ENCODE results near the gene MMP19.
"Not testable (repeated sequence)": the region's sequence is repeated elsewhere in the genome, so short reads cannot be mapped to it uniquely, and the experiment has no call there.

The MMP19 gene, protein sequence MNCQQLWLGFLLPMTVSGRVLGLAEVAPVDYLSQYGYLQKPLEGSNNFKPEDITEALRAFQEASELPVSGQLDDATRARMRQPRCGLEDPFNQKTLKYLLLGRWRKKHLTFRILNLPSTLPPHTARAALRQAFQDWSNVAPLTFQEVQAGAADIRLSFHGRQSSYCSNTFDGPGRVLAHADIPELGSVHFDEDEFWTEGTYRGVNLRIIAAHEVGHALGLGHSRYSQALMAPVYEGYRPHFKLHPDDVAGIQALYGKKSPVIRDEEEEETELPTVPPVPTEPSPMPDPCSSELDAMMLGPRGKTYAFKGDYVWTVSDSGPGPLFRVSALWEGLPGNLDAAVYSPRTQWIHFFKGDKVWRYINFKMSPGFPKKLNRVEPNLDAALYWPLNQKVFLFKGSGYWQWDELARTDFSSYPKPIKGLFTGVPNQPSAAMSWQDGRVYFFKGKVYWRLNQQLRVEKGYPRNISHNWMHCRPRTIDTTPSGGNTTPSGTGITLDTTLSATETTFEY

DNA sequence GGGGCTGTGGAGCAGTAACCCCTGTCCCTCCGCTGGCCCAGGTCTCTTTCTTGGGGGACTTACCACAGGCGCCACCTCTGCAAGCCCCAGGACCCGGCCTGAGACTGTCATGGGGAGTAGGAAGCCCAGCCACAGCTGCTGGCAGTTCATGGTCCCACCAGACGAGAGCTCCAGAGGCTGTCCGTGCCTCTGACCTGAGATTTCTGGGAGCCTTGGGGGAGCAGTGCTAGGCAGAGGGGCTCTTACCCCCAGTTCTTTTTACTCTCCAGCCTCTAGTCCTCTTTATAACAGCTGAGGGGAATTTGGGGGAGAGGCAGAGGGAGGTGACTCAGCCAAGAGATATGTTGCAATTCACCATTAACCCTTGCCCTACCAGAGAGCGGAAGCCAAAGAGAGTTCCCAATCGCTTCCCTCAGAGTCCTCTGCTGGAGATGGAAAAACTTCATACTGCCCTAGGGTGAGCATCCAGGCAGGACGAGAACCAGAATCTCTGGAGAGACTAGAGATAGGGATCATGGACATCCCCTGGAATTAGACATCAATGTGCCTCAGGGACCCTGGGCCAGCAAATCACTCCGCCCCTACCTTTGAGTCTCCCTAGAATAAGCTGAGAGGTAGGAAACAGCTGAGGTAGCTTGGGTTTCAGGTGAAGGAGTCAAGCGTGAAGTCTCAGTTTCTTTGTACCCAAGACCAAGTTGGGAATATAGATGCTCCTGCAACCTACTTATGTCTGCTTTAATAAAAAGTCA is at the start of gene MMP19:
Gene MMP19 (minus strand): TSS at position 256 of the 749 bp plus-strand sequence. CDS start 106 bp downstream, at position 150.
- no peak for ATAC-seq (ENCODE audit: low read depth)
- no peaks in the 10 kb centered on the region for H3K36me3 Mint-ChIP-seq
- peaks cover 4% of the 10 kb centered on the region for H3K4me1 Mint-ChIP-seq
- no peak for DNase-seq (ENCODE audit: low spot score in 2 of 2)
- H3K4me3 Mint-ChIP-seq = no peak within 1 kb of the TSS
- no peaks in the 10 kb centered on the region for H3K9me3 Mint-ChIP-seq
- peaks cover 12% of the 10 kb centered on the region for H3K27me3 Mint-ChIP-seq
- no peak within 1 kb of the TSS for H3K27ac Mint-ChIP-seq

DNA sequence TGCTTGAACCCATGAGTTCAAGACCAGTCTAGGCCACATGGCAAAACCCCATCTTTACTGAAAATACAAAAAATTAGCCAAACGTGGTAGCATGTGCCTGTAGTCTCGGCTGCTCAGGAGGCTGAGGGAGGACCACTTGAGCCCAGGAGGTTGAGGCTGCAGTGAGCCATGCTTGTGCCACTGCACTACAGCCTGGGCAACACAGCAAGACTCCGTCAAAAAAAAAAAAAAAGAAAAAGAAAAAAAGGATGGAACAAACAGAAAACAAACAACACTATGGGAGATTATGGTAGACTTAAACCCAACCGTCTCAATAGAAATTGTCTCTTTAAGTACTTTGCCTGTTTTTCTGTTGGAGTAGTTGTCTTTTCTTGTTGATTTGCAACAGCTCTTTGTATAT is 48.6 kb upstream of the MMP19 start:
- DNase-seq (ENCODE audit: low spot score in 2 of 2) = no peak
- ATAC-seq (ENCODE audit: low read depth) = no peak
- Mint-ChIP-seq H3K4me1 (peaks cover 2% of the 10 kb centered on the region), H3K27me3 (no peaks in the 10 kb centered on the region), H3K9me3 (peaks cover 1% of the 10 kb centered on the region), H3K4me3 (no peak overlapping the region), H3K36me3 (no peaks in the 10 kb centered on the region), H3K27ac (no peak overlapping the region)

DNA sequence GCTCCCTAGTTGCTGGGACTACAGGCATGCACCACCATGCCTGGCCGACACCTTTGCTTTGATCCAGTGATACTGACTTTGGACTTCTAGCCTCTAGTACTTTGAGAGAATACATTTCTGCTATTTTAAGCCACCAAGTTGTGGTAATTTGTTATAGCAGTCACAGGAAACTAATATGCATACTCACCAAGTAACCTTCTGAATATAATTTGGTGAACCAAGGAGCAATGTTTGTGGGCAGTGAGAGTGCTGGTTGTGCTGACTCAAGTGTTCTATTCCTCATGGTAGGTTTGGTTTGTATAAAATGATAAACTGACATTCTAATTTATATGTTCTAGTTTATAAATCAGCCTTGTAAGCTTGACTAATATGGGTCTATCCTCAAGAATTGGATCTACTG is 42.4 kb upstream of the MMP19 start:
- ATAC-seq (ENCODE audit: low read depth) (no peak), DNase-seq (ENCODE audit: low spot score in 2 of 2) (no peak)
- Mint-ChIP-seq H3K27me3 (no peaks in the 10 kb centered on the region), H3K27ac (no peak overlapping the region), H3K36me3 (peaks cover 3% of the 10 kb centered on the region), H3K9me3 (no peaks in the 10 kb centered on the region), H3K4me1 (peaks cover 4% of the 10 kb centered on the region), H3K4me3 (no peak overlapping the region)

DNA sequence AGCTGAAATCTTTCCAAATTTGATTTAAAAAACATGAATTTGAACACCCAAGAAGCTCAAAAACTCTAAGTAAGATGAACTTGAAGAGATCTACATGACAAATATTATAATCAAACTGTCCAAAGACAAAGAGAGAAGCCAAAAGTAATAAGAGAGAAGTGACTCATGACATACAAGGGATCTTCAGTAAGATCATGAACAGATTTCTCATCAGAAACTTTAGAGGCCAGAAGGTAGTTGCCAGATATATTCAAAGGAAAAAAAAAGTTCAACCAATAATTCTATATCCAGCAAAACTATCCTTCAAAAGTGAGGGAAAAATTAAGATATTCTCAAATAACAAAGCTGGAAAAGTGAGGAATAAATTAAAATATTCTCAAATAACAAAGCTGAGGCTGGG is 35.1 kb upstream of the MMP19 start:
- ATAC-seq (ENCODE audit: low read depth) (no peak), DNase-seq (ENCODE audit: low spot score in 2 of 2) (no peak)
- peaks cover 9% of the 10 kb centered on the region for H3K36me3 Mint-ChIP-seq
- no peaks in the 10 kb centered on the region for H3K4me1 Mint-ChIP-seq
- H3K9me3 Mint-ChIP-seq = peaks cover 6% of the 10 kb centered on the region
- H3K27ac Mint-ChIP-seq = no peak overlapping the region
- H3K27me3 Mint-ChIP-seq = no peaks in the 10 kb centered on the region
- no peak overlapping the region for H3K4me3 Mint-ChIP-seq

DNA sequence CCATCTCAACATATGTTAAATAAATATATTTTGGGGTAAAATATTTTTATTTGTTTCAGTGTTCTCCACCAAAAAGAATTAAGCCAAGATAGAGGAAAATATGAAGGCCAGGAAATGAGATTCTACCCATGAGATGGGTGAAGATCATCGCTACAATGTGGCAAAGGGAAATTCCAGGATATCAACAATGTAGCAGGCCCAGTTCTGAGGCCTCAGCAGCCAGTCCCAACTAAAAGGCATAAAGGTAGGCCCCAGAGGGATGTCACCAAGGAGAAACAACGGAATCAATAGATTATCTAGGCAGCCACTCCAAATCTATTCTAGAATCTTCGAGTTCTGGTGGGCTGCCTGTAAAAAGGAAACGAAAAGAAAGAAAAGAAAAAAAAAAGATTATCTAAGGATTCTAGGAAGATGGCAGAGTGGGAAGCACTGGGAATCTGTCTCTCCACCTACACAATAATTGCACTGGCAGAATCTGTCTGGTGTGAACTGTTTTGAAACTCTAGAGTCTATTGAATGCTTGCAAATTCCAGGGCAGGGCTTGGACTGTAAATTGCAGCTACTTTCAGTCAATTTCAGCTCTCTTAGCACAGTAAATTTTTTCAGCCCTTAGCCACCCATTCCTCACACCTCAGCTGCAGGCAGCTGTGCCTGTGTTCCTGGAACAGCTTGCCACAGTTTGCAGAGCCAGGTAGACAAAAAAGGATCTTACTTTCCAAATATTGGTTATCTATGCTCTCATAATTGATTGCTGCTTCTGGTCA is 33.1 kb upstream of the MMP19 start:
- no peak for ATAC-seq (ENCODE audit: low read depth)
- Mint-ChIP-seq H3K27me3 (no peaks in the 10 kb centered on the region), H3K9me3 (peaks cover 6% of the 10 kb centered on the region), H3K27ac (no peak overlapping the region), H3K36me3 (peaks cover 11% of the 10 kb centered on the region), H3K4me3 (no peak overlapping the region), H3K4me1 (no peaks in the 10 kb centered on the region)
- no peak for DNase-seq (ENCODE audit: low spot score in 2 of 2)

DNA sequence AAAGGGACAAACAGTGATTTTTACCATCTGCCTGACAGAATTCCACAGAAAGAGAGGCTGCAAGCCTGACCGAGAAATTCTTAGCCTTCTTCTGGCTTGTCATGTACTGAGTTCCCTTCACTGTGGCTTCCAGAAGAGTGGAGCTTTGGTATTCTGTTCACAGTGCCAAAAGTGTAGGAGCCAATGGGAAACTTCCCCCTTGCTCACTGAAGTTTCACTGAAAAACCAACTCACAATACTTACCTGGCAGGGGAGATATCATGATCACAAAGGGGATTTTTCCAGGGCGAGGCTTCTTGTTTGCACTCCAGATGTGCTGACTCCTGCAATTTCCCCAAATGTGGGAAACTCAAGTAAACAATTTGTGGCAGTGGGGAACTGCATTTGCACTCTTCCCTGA is 31.7 kb upstream of the MMP19 start:
- H3K36me3 Mint-ChIP-seq = peaks cover 11% of the 10 kb centered on the region
- H3K27me3 Mint-ChIP-seq = no peaks in the 10 kb centered on the region
- DNase-seq (ENCODE audit: low spot score in 2 of 2) (no peak), ATAC-seq (ENCODE audit: low read depth) (no peak)
- no peak overlapping the region for H3K27ac Mint-ChIP-seq
- peaks cover 6% of the 10 kb centered on the region for H3K9me3 Mint-ChIP-seq
- H3K4me1 Mint-ChIP-seq = no peaks in the 10 kb centered on the region
- H3K4me3 Mint-ChIP-seq = no peak overlapping the region

DNA sequence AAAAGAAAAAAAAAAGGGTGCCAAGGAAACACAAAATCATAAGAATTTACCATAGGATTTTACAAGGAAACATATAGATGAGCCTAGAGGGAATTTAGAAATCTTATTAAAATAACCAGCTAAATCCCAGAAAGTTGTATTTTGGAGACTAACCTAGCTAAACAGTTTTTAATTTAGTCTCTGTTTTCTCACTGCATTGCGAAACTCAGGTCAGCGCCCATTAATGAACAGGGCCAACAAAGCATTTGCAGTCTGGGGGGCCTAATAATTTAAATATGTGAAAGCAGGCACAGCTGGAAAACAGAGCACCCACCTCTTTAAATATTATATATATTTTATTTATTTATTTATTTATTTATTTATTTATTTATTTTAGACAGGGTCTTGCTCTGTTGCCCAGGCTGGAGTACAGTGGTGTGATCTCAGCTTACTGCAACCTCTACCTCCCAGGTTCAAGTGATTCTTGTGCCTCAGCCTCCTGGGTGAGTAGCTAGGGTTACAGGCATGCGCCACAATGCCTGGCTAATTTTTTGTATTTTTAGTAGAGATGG is 23.8 kb upstream of the MMP19 start:
- not testable (repeated sequence) for DNase-seq (ENCODE audit: low spot score in 2 of 2); H3K36me3 Mint-ChIP-seq; H3K4me1 Mint-ChIP-seq; H3K27me3 Mint-ChIP-seq; H3K9me3 Mint-ChIP-seq; H3K4me3 Mint-ChIP-seq; H3K27ac Mint-ChIP-seq; ATAC-seq (ENCODE audit: low read depth)

DNA sequence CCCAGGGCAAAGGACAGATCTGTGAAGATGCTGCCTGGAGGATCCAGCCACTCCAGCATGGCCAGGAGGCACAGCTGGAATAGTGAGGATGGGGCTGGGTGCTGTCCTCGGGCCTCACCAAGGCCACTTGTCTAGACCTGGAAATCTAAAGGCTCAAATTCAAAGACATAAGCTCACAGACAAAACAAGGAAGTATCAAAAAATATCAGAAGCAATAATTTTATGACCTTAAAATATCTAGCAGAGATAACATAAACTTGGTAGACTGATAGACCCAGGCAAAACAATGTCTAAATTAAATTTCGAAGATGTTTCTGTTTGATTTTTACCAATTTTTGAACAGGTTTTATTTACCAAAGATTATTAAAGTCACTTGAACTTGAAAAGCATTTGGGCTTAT is 22.6 kb upstream of the MMP19 start:
- no peak overlapping the region for H3K27ac Mint-ChIP-seq
- H3K4me1 Mint-ChIP-seq = no peaks in the 10 kb centered on the region
- ATAC-seq (ENCODE audit: low read depth) (no peak), DNase-seq (ENCODE audit: low spot score in 2 of 2) (no peak)
- no peaks in the 10 kb centered on the region for H3K27me3 Mint-ChIP-seq
- H3K4me3 Mint-ChIP-seq = no peak overlapping the region
- H3K9me3 Mint-ChIP-seq = peaks cover 3% of the 10 kb centered on the region
- no peaks in the 10 kb centered on the region for H3K36me3 Mint-ChIP-seq

DNA sequence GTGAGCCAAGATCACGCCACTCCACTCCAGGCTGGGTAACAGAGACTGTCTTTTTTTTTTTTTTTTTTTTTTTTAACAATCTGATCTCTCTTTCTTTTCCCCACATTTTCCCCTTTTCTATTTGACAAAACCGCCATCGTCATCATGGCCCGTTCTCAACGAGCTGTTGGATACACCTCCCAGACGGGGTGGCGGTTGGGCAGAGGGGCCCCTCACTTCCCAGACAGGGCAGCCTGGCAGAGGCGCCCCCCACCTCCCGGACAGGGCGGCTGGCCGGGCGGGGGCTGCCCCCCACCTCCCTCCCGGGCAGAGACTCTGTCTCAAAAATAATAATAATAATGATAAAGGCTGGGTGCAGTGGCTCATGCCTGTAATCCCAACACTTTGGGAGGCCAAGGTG is 20.2 kb upstream of the MMP19 start:
- not testable (repeated sequence) for ATAC-seq (ENCODE audit: low read depth); H3K27me3 Mint-ChIP-seq; H3K36me3 Mint-ChIP-seq; H3K4me1 Mint-ChIP-seq; H3K4me3 Mint-ChIP-seq; DNase-seq (ENCODE audit: low spot score in 2 of 2); H3K27ac Mint-ChIP-seq; H3K9me3 Mint-ChIP-seq

DNA sequence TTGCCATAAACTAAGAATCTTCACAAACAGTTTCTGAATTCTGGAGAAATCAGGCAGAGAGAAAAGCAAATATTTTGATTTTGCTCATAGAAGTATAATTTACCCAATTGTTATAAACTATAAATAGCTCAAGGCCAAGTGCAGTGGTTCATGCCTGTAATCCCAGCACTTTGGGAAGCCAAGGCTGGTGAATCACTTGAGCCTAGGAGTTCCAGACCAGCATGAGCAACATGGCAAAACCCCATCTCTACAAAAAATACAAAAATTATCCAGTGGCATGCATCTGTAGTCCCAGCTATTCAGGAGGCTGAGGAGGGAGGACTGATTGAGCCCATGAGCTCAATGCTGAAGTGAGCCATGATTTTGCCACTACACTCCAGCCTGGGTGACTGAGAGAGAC is 19.6 kb upstream of the MMP19 start:
- Mint-ChIP-seq H3K27ac (no peak overlapping the region), H3K36me3 (no peaks in the 10 kb centered on the region), H3K4me3 (no peak overlapping the region), H3K4me1 (no peaks in the 10 kb centered on the region), H3K27me3 (peaks cover 2% of the 10 kb centered on the region), H3K9me3 (peaks cover 3% of the 10 kb centered on the region)
- no peak for ATAC-seq (ENCODE audit: low read depth)
- no peak for DNase-seq (ENCODE audit: low spot score in 2 of 2)

DNA sequence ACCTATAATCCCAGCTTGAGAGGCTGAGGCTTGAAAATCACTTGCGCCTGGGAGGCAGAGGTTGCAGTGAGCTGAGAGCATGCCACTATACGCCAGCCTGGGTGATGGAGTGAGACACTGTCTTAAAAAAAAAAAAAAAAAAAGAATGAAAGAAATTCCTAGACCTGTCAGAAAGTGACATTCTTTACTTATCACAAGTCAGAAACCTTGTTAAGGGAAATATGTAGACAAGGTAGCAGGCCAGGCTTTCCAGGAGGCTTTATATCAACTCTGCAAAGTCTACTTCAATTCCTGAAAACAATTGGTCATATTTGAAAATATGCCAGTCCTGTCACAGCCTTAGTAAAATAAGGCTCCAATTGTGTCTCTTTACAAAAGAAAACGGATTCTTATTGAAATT is 19.1 kb upstream of the MMP19 start:
- Mint-ChIP-seq H3K9me3 (peaks cover 3% of the 10 kb centered on the region), H3K27me3 (peaks cover 2% of the 10 kb centered on the region), H3K27ac (no peak overlapping the region), H3K4me3 (no peak overlapping the region), H3K4me1 (no peaks in the 10 kb centered on the region), H3K36me3 (no peaks in the 10 kb centered on the region)
- ATAC-seq (ENCODE audit: low read depth) (no peak), DNase-seq (ENCODE audit: low spot score in 2 of 2) (no peak)

DNA sequence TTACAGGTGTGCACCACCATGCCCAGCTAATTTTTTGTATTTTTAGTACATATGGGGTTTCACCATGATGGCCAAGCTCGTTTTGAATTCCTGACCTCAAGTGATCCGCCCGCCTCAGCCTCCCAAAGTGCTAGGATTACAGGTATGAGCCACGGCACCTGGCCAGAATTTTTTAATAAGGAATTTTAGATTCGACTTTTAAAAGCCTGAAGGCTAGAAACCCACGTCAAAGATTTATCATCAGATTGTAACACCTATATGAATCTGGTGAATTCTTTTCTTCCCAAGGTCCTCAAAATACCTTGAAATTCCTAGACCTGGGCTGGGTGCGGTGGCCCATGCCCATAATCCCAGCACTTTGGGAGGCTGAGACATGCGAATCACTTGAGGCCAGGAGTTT is 18.7 kb upstream of the MMP19 start:
- H3K36me3 Mint-ChIP-seq = no peaks in the 10 kb centered on the region
- H3K27ac Mint-ChIP-seq = no peak overlapping the region

DNA sequence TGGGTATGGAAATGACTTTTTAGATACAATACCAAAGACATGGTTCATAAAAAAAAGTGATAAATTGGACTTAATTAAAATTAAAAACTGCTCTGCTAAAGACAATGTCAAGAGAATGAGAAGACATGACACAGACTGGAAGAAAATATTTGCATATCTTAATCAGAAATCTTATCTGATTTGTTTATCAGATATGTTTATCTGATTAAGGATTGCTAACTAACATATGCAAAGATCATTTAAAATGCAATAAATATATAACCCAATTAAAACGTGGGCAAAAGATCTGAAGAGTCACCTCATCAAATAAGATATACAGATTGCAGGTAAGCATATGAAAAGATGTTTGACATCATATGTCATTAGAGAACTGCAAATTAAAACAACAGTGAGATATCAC is 10.0 kb upstream of the MMP19 start:
- H3K9me3 Mint-ChIP-seq = no peaks in the 10 kb centered on the region
- no peaks in the 10 kb centered on the region for H3K36me3 Mint-ChIP-seq
- H3K27me3 Mint-ChIP-seq = peaks cover 9% of the 10 kb centered on the region

More for the DNA sequence above, 18.7 kb upstream of the MMP19 start:
- ATAC-seq (ENCODE audit: low read depth) (no peak), DNase-seq (ENCODE audit: low spot score in 2 of 2) (no peak)
- H3K9me3 Mint-ChIP-seq = peaks cover 3% of the 10 kb centered on the region
- H3K4me1 Mint-ChIP-seq = no peaks in the 10 kb centered on the region
- H3K27me3 Mint-ChIP-seq = peaks cover 2% of the 10 kb centered on the region
- H3K4me3 Mint-ChIP-seq = no peak overlapping the region

DNA sequence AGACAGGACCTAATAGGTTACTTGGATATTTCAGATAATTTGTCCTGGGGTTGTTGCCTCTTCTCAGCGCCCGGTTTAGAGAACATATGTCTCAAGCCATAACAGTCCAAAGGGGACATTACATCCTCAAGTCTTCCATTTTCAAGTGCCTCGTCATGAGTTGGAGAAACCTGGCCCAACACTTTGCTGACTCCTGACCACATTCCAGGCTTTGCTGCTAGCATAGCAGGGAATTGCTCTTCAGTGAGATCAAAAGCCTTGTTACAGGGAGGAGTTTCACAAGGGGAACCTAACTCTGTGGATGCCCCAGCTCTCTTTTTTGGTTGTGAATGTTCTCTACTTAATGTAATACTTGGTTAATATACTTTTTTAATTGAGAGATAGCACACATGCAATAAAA is 8.2 kb upstream of the MMP19 start:
- H3K36me3 Mint-ChIP-seq = no peaks in the 10 kb centered on the region
- H3K4me1 Mint-ChIP-seq = no peaks in the 10 kb centered on the region
- H3K9me3 Mint-ChIP-seq = no peaks in the 10 kb centered on the region
- H3K27me3 Mint-ChIP-seq = peaks cover 9% of the 10 kb centered on the region
- H3K27ac Mint-ChIP-seq = no peak overlapping the region
- ATAC-seq (ENCODE audit: low read depth) (no peak), DNase-seq (ENCODE audit: low spot score in 2 of 2) (no peak)
- no peak overlapping the region for H3K4me3 Mint-ChIP-seq

More for the DNA sequence above, 10.0 kb upstream of the MMP19 start:
- no peaks in the 10 kb centered on the region for H3K4me1 Mint-ChIP-seq
- no peak for ATAC-seq (ENCODE audit: low read depth)
- no peak overlapping the region for H3K4me3 Mint-ChIP-seq
- DNase-seq (ENCODE audit: low spot score in 2 of 2) = no peak
- H3K27ac Mint-ChIP-seq = no peak overlapping the region

Measured in memory B cell (primary cell).